ENCODE data around the gene ATP4B. TPM values are rescaled to one million over a fixed set of nuclear protein-coding genes. Genes with fewer than 3 reads are reported as not detected.
A peak's percentile ranks its signal among the peaks of the same experiment; 100 is the strongest.

ATP4B gene
- total RNA-seq, 3 donors from 2014 or later (not counting 1 experiment from before 2014, with no cell fraction given): not detected

GRCh38 chr13:113653264-113654174 lies 4.5 kb downstream of the ATP4B start:
- H3K4me1 Mint-ChIP-seq: peaks cover 17 to 18% of the 10 kb centered on the region in 2 donors
- no peaks in the 10 kb centered on the region for H3K36me3 Mint-ChIP-seq
- TF ChIP-seq, protein P1, sequence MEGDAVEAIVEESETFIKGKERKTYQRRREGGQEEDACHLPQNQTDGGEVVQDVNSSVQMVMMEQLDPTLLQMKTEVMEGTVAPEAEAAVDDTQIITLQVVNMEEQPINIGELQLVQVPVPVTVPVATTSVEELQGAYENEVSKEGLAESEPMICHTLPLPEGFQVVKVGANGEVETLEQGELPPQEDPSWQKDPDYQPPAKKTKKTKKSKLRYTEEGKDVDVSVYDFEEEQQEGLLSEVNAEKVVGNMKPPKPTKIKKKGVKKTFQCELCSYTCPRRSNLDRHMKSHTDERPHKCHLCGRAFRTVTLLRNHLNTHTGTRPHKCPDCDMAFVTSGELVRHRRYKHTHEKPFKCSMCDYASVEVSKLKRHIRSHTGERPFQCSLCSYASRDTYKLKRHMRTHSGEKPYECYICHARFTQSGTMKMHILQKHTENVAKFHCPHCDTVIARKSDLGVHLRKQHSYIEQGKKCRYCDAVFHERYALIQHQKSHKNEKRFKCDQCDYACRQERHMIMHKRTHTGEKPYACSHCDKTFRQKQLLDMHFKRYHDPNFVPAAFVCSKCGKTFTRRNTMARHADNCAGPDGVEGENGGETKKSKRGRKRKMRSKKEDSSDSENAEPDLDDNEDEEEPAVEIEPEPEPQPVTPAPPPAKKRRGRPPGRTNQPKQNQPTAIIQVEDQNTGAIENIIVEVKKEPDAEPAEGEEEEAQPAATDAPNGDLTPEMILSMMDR (IDR thresholded peaks at IDR 0.05): no peak
- Histone ChIP-seq H3K4me1 (ENCODE audit: control insufficient read depth, insufficient read depth, low read length) (peaks cover 25% of the 10 kb centered on the region), H3K27me3 (ENCODE audit: control insufficient read depth, insufficient read depth, low read length) (no peaks in the 10 kb centered on the region), H3K27ac (ENCODE audit: low read length) (no peak overlapping the region), H3K4me3 (ENCODE audit: low read length) (no peak overlapping the region), H3K36me3 (ENCODE audit: control insufficient read depth, insufficient read depth, low read length) (no peaks in the 10 kb centered on the region), H3K9me3 (ENCODE audit: control insufficient read depth, insufficient read depth, low read length) (no peaks in the 10 kb centered on the region)
- peak overlapping the region; percentile 21 for H3K4me3 Mint-ChIP-seq
- DNase-seq: peak; percentile 14 to 17
- peak in 2 of 3 donors; percentile 15 to 48 for ATAC-seq
- intact Hi-C loops (cut with micrococcal nuclease): no loop called here
- no peaks in the 10 kb centered on the region for H3K9me3 Mint-ChIP-seq
- no peaks in the 10 kb centered on the region for H3K27me3 Mint-ChIP-seq (ENCODE audit: low read depth in 2 of 2)
- peak overlapping the region in 1 of 2 donors; percentile 33 for H3K27ac Mint-ChIP-seq
- 49% methylated on average over 21 of the region's 24 CpGs for WGBS (ENCODE audit: insufficient coverage)

DNA sequence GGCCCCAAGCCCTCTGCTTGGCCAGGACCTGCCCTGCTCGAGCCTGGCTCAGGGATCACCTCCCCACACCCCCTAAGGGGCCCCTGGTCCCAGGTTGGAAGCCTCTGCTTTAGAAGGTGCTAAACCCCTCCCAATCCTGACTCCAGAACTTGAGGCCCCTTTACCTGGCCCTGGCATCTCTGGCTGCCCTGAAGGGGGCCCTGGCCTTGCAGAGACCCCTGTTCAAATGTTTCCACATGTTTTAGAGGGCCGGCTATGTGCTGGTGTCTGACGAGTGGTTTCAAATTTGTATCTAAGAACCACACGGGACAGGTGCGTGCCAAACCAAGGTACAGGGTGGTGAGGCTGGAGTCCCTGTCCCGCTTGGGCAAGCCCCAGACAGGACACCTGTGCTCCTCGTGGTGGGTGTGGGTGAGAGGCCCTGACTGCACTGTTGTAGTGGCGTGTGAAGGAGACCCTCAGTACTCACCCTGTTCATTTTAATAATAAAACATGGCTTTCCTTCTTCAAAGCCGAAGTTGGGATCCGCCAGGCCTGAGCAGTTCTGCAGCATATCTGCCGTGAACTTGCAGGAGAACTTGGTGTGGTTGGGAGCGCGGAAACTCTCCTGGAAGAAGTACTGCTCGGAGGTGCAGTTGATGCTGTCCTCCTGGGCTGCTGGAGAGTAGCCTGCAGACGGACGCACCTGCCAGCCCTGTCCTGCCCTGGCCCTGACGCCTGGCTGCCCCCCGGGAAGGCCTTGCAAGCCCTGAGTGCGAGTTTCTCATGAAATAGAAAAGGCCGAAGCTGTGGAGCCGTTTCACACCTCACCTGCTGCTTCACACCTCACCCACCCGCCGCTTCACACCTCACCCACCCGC lies 5.4 kb downstream of the ATP4B start:
- no peaks in the 10 kb centered on the region for H3K27me3 Mint-ChIP-seq (ENCODE audit: low read depth in 2 of 2)
- DNase-seq: peak in 1 of 2 donors; percentile 14
- no peaks in the 10 kb centered on the region for H3K9me3 Mint-ChIP-seq
- TF ChIP-seq, protein P1 (IDR thresholded peaks at IDR 0.05): no peak
- intact Hi-C loops (cut with micrococcal nuclease): no loop called here
- 81% methylated on average over 23 of the region's 24 CpGs for WGBS (ENCODE audit: insufficient coverage)
- Histone ChIP-seq H3K9me3 (ENCODE audit: control insufficient read depth, insufficient read depth, low read length) (no peaks in the 10 kb centered on the region), H3K27me3 (ENCODE audit: control insufficient read depth, insufficient read depth, low read length) (no peaks in the 10 kb centered on the region), H3K4me1 (ENCODE audit: control insufficient read depth, insufficient read depth, low read length) (peaks cover 25% of the 10 kb centered on the region), H3K27ac (ENCODE audit: low read length) (no peak overlapping the region), H3K4me3 (ENCODE audit: low read length) (no peak overlapping the region), H3K36me3 (ENCODE audit: control insufficient read depth, insufficient read depth, low read length) (no peaks in the 10 kb centered on the region)
- no peaks in the 10 kb centered on the region for H3K36me3 Mint-ChIP-seq
- H3K4me3 Mint-ChIP-seq: no peak overlapping the region
- peak in 1 of 3 donors; percentile 24 for ATAC-seq
- peak overlapping the region; percentile 33 to 43 for H3K27ac Mint-ChIP-seq
- peaks cover 17 to 18% of the 10 kb centered on the region in 2 donors for H3K4me1 Mint-ChIP-seq

DNA sequence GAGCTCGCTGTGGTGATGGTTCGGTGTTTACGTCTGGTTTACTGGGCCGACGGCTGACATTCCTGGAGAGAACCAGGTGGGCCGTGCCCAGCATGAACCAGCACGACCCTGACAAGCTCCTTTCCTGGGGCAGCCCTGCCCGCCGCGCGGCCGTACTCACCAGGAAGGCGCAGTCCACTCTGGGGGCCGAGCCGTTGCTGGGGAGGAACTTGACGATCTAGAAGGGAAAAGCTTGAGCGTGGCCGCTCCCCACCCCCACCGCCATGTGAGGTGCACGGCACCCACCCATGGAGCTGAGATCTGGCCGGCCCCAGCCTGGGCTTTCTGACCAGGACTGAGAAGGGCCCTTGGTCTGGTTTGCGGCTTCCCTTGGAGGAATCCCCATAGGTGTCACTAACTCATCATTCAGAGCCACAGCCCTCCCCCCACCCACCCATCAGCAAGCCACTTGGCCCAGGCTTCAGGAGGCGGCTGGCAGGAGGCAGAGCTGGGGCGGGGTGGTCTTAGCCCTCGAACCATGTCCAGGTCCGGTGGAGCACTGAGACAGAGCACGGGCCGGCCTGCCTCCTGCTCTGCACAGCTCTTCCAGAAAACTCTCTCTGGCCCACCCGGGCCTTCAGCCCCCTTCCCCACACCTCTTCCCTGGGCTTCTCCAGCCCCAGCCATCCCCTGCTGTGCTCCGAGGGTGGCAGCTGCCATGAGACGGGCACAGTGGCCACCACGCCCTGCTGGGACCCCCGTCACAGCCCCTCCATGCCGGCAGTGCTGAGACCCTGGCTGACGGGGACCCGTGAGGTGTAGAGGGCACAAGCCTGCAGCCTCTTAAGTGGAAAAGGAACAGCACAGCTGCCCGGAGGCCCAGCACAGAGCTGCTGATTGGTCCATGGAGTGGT lies 6.2 kb downstream of the ATP4B start:
- peaks cover 17 to 18% of the 10 kb centered on the region in 2 donors for H3K4me1 Mint-ChIP-seq
- H3K27ac Mint-ChIP-seq: no peak overlapping the region
- Histone ChIP-seq H3K27me3 (ENCODE audit: control insufficient read depth, insufficient read depth, low read length) (no peaks in the 10 kb centered on the region), H3K4me3 (ENCODE audit: low read length) (no peak overlapping the region), H3K27ac (ENCODE audit: low read length) (no peak overlapping the region), H3K36me3 (ENCODE audit: control insufficient read depth, insufficient read depth, low read length) (no peaks in the 10 kb centered on the region), H3K9me3 (ENCODE audit: control insufficient read depth, insufficient read depth, low read length) (no peaks in the 10 kb centered on the region), H3K4me1 (ENCODE audit: control insufficient read depth, insufficient read depth, low read length) (peaks cover 25% of the 10 kb centered on the region)
- TF ChIP-seq, protein P1 (IDR thresholded peaks at IDR 0.05): no peak
- DNase-seq (peak in 1 of 2 donors; percentile 7), ATAC-seq (no peak)
- no peaks in the 10 kb centered on the region for H3K36me3 Mint-ChIP-seq
- intact Hi-C loops (cut with micrococcal nuclease): no loop called here
- H3K9me3 Mint-ChIP-seq: no peaks in the 10 kb centered on the region
- H3K4me3 Mint-ChIP-seq: no peak overlapping the region
- 96% methylated on average over 37 of the region's 37 CpGs for WGBS (ENCODE audit: insufficient coverage)
- no peaks in the 10 kb centered on the region for H3K27me3 Mint-ChIP-seq (ENCODE audit: low read depth in 2 of 2)
